Spleen (tissue), 7 donors: Measurements from ENCODE around the gene GUCY1A2.

Experiments used
- POLR2A ChIP-seq, 3 donors: fragments of 450-650 bp; IDR thresholded peaks; one replicate each; pipeline ENCODE4 v1.5.1; 2017; ENCODE audit warnings: antibody characterized with exemption in 3 of 3, mild to moderate bottlenecking in 1 of 3
- POLR2AphosphoS5 ChIP-seq, 3 donors: sonication (generic); formaldehyde crosslinking; IDR thresholded peaks; one replicate each; pipeline ENCODE4 v1.5.1; 2017; ENCODE audit warnings: antibody characterized with exemption in 3 of 3
- TF ChIP-seq, protein P1 (sequence below), 11 experiments: fragments of 200-600 bp in 7 of 11; fragments of 450-650 bp in 4 of 11; sonication (generic) in 4 of 11; IDR thresholded peaks in 8 of 11; conservative IDR thresholded peaks in 3 of 11; 1 replicate in 7 of 11; 2 replicates in 4 of 11; pipeline versions ENCODE4 v1.4.0 to v1.8.0; 2016 to 2021; ENCODE audit warnings: antibody characterized with exemption in 11 of 11, inconsistent platforms in 4 of 11, mild to moderate bottlenecking in 1 of 11
- donor health status: DM: no; HTN: no; CAD: no; lungs with moderate emphysema.
- donor health status: DM: no; HTN: no; CAD: no.
- donor health status: DM: no; HTN: no; CAD: no.

DNA sequence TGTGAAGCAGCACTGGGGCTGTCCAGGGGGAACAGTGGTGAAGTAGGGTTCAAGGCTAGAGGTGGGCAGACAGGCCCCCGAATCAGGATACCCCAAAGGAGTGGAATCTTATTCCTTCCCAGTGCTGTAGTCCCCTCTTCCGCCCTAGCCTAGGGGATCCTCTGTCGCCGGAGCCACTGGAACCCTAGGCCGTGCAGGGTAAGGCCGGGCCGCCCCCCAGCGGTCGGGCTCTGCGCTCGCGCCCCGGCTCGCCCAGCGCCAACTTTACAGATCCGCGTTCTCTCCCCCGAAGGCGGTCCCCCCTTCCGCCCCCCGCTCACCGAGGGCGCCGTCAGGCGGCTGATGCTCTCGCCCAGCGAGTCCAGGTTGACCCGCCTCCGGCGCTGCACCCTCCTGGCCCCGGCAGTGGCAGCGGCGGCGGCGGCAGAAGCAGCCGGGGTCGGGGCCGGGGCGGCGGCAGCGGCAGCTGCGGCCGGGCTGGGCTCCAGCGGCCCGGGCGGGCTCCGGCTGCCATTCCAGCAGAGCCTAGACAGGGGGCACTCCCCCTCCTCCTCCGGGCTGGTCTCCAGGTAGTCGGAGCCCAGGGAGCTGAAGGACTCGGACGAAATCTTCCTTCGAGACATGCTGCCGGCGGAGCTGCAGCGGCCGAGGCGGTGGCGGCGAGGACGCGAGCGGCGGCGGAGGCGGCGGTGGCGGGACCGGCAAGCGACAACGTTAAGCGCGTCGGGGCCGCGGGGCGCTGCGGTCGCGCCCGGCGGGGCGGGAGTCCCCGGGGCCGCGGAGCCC lies 650 bp downstream of the GUCY1A2 start:
- TF ChIP-seq, protein P1, sequence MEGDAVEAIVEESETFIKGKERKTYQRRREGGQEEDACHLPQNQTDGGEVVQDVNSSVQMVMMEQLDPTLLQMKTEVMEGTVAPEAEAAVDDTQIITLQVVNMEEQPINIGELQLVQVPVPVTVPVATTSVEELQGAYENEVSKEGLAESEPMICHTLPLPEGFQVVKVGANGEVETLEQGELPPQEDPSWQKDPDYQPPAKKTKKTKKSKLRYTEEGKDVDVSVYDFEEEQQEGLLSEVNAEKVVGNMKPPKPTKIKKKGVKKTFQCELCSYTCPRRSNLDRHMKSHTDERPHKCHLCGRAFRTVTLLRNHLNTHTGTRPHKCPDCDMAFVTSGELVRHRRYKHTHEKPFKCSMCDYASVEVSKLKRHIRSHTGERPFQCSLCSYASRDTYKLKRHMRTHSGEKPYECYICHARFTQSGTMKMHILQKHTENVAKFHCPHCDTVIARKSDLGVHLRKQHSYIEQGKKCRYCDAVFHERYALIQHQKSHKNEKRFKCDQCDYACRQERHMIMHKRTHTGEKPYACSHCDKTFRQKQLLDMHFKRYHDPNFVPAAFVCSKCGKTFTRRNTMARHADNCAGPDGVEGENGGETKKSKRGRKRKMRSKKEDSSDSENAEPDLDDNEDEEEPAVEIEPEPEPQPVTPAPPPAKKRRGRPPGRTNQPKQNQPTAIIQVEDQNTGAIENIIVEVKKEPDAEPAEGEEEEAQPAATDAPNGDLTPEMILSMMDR (IDR thresholded peaks at IDR 0.05 in 8 of 11, conservative IDR thresholded peaks at IDR 0.05 in 3 of 11): peak in 7 of 11 experiments; percentile 4 to 62 (median 41)
- TF ChIP-seq POLR2AphosphoS5 (IDR thresholded peaks at IDR 0.05) (peak in 2 of 3 donors; percentile 19 to 42), POLR2A (IDR thresholded peaks at IDR 0.05) (no peak)
